GM23338 (cell line): ENCODE data around the gene TTC23. TPM values are rescaled to one million over a fixed set of nuclear protein-coding genes. Genes with fewer than 3 reads are reported as not detected.

Source experiments
- ATAC-seq: fragments of 200-7000 bp; cut with Tn5 transposase; 3 replicates; pipeline ENCODE4 v1.9.1; 2020
- DNase-seq: peaks from one replicate; pipeline ENCODE4 v3.0.0-alpha.2; 2015; ENCODE audit warnings: low spot score
- H2AFZ ChIP-seq: fragments of 200-600 bp; sonication (generic); 2 replicates; pipeline ENCODE4 v1.8.0; 2016; ENCODE audit warnings: antibody characterized with exemption, mild to moderate bottlenecking, moderate library complexity
- H3F3A ChIP-seq: fragments of 200-600 bp; sonication (generic); replicated peaks from 2 replicates; pipeline ENCODE4 v1.8.0; 2017; ENCODE audit warnings: antibody characterized with exemption, mixed run types, low read depth
- H3K27ac ChIP-seq: fragments of 200-600 bp; sonication (generic); 2 replicates; pipeline ENCODE4 v1.6.1; 2016; ENCODE audit warnings: low read depth
- H3K27me3 ChIP-seq: fragments of 200-600 bp; sonication (generic); 2 replicates; pipeline ENCODE4 v1.8.0; 2016; ENCODE audit warnings: mild to moderate bottlenecking, mixed run types, moderate library complexity; ENCODE audit not compliant: insufficient read depth
- H3K36me3 ChIP-seq: fragments of 200-600 bp; sonication (generic); 2 replicates; pipeline ENCODE4 v1.8.0; 2016; ENCODE audit warnings: mild to moderate bottlenecking; ENCODE audit not compliant: insufficient read depth
- H3K4me1 ChIP-seq: fragments of 200-600 bp; sonication (generic); 2 replicates; pipeline ENCODE4 v1.8.0; 2016; ENCODE audit warnings: mild to moderate bottlenecking, moderate library complexity; ENCODE audit not compliant: insufficient read depth
- H3K4me2 ChIP-seq: fragments of 200-600 bp; sonication (generic); 2 replicates; pipeline ENCODE4 v1.7.1; 2017; ENCODE audit warnings: mixed run types
- H3K4me3 ChIP-seq: fragments of 200-600 bp; sonication (generic); 2 replicates; pipeline ENCODE4 v1.6.1; 2016; ENCODE audit warnings: mixed run types
- H3K79me2 ChIP-seq: fragments of 200-600 bp; sonication (generic); replicated peaks from 2 replicates; pipeline ENCODE4 v1.8.0; 2017; ENCODE audit warnings: mild to moderate bottlenecking; ENCODE audit not compliant: insufficient read depth
- H3K9me2 ChIP-seq: fragments of 200-600 bp; sonication (generic); 2 replicates; pipeline ENCODE4 v1.8.0; 2017; ENCODE audit not compliant: insufficient read depth
- H4K20me1 ChIP-seq: fragments of 200-600 bp; sonication (generic); replicated peaks from 2 replicates; pipeline ENCODE4 v1.8.0; 2017; ENCODE audit warnings: mild to moderate bottlenecking; ENCODE audit not compliant: insufficient read depth
- H3K27ac Mint-ChIP-seq: 2 replicates; pipeline ENCODE4 v1.8.0; 2020; ENCODE audit warnings: inconsistent platforms, mild to moderate bottlenecking, moderate library complexity, mixed read lengths
- H3K27me3 Mint-ChIP-seq: 3 replicates; pipeline ENCODE4 v1.8.0; 2022; ENCODE audit warnings: low read depth, mild to moderate bottlenecking, moderate library complexity, mixed read lengths, inconsistent platforms; ENCODE audit not compliant: insufficient read depth, poor library complexity
- H3K36me3 Mint-ChIP-seq: 3 replicates; pipeline ENCODE4 v1.8.0; 2021; ENCODE audit warnings: low read depth, mild to moderate bottlenecking, inconsistent platforms, moderate library complexity, mixed read lengths
- H3K4me1 Mint-ChIP-seq: 3 replicates; pipeline ENCODE4 v1.8.0; 2020; ENCODE audit warnings: mild to moderate bottlenecking, inconsistent platforms, mixed read lengths
- H3K4me3 Mint-ChIP-seq: 3 replicates; pipeline ENCODE4 v1.8.0; 2021; ENCODE audit warnings: moderate library complexity, mild to moderate bottlenecking, inconsistent platforms, mixed read lengths
- H3K9me3 Mint-ChIP-seq: 3 replicates; pipeline ENCODE4 v1.8.0; 2020; ENCODE audit warnings: moderate library complexity, mild to moderate bottlenecking, inconsistent platforms, mixed read lengths
- CREB1 ChIP-seq: fragments of 250-450 bp; sonication (Bioruptor Pico); IDR thresholded peaks from 2 replicates; pipeline ENCODE4 v1.5.0; 2020; ENCODE audit warnings: low read depth, mild to moderate bottlenecking, moderate library complexity
- CTCF ChIP-seq, 2 experiments: fragments of 200-600 bp in 1 of 2; sonication (generic) in 1 of 2; conservative IDR thresholded peaks; 2 replicates each; pipeline versions ENCODE4 v1.5.1 to v1.6.1; 2016 to 2017; ENCODE audit warnings: antibody characterized with exemption in 2 of 2, low read depth in 2 of 2, mild to moderate bottlenecking in 2 of 2, moderate library complexity in 1 of 2
- EZH2phosphoT487 ChIP-seq: fragments of 200-600 bp; sonication (generic); IDR thresholded peaks from one replicate; pipeline ENCODE4 v1.8.1; 2018; ENCODE audit warnings: antibody characterized with exemption; ENCODE audit not compliant: unreplicated experiment
- JUNB ChIP-seq: IDR thresholded peaks from one replicate; pipeline ENCODE4 v1.6.1; 2016; ENCODE audit warnings: antibody characterized with exemption; ENCODE audit not compliant: unreplicated experiment
- NANOG ChIP-seq: IDR thresholded peaks from 2 replicates; pipeline ENCODE4 v1.6.1; 2016; ENCODE audit warnings: antibody characterized with exemption, borderline replicate concordance
- STAT1 ChIP-seq: IDR thresholded peaks from one replicate; pipeline ENCODE4 v1.6.1; 2016; ENCODE audit warnings: antibody characterized with exemption; ENCODE audit not compliant: unreplicated experiment
- ZNF114 ChIP-seq: fragments of 250-450 bp; sonication (Bioruptor Pico); IDR thresholded peaks from 2 replicates; pipeline ENCODE4 v1.5.0; 2020; ENCODE audit warnings: mild to moderate bottlenecking, moderate library complexity
- ZNF331 ChIP-seq: fragments of 250-450 bp; sonication (Bioruptor Pico); IDR thresholded peaks from 2 replicates; pipeline ENCODE4 v1.5.0; 2020; ENCODE audit warnings: low read depth, mild to moderate bottlenecking, moderate library complexity
- polyA plus RNA-seq: library from polyadenylated mRNA; unstranded; fragments of >200 nt; fragmentation: Nextera tagmentation; extraction: Ambion mirVana; gene quantifications from 2 replicates; pipeline ENCODE4 v1.2.1, GENCODE V29; 2016
- total RNA-seq: library from RNA; depleted of rRNA; stranded (reverse); fragments of >200 nt; shearing (Covaris generic); gene quantifications from 2 replicates; pipeline ENCODE4 v1.2.3, GENCODE V29; 2014
- TF ChIP-seq, protein P1 (sequence below): fragments of 250-450 bp; sonication (Bioruptor Pico); IDR thresholded peaks from 2 replicates; pipeline ENCODE4 v1.5.0; 2020; ENCODE audit warnings: mild to moderate bottlenecking, moderate library complexity

Gene TTC23
- total and polyA plus RNA-seq, 2 experiments from 2014 or later = 6.3 to 25.2 TPM

GRCh38 chr15:99139276-99139675 is 110.1 kb downstream of the TTC23 start:
- H4K20me1 ChIP-seq = 0 out of 2 replicates have a peak, but pooled peaks cover 3% of the 10 kb centered on the region
- H3K4me2 ChIP-seq = no peak overlapping the region
- no peaks in the 10 kb centered on the region for H3K27me3 Mint-ChIP-seq
- H2AFZ ChIP-seq = no peak overlapping the region
- H3K4me1 ChIP-seq = peaks cover 31% of the 10 kb centered on the region
- peaks cover 45% of the 10 kb centered on the region for H3K4me1 Mint-ChIP-seq
- no peak overlapping the region for H3K4me3 Mint-ChIP-seq
- no peak for DNase-seq
- peaks cover 13% of the 10 kb centered on the region; the same call in 2 of the 3 replicates for H3K36me3 Mint-ChIP-seq
- no peaks in the 10 kb centered on the region for H3K27me3 ChIP-seq
- H3K9me3 Mint-ChIP-seq = no peaks in the 10 kb centered on the region
- H3F3A ChIP-seq = no peaks in the 10 kb centered on the region
- H3K27ac ChIP-seq = no peak overlapping the region
- H3K36me3 ChIP-seq = no peaks in the 10 kb centered on the region
- peak overlapping the region; percentile 56; the same call in 1 of the 2 replicates for H3K27ac Mint-ChIP-seq
- H3K79me2 ChIP-seq = no peaks in the 10 kb centered on the region
- no peaks in the 10 kb centered on the region for H3K9me2 ChIP-seq
- peak; percentile 18; the same call in 2 of the 3 replicates for ATAC-seq
- TF ChIP-seq STAT1 = no peak
- TF ChIP-seq, protein P1, sequence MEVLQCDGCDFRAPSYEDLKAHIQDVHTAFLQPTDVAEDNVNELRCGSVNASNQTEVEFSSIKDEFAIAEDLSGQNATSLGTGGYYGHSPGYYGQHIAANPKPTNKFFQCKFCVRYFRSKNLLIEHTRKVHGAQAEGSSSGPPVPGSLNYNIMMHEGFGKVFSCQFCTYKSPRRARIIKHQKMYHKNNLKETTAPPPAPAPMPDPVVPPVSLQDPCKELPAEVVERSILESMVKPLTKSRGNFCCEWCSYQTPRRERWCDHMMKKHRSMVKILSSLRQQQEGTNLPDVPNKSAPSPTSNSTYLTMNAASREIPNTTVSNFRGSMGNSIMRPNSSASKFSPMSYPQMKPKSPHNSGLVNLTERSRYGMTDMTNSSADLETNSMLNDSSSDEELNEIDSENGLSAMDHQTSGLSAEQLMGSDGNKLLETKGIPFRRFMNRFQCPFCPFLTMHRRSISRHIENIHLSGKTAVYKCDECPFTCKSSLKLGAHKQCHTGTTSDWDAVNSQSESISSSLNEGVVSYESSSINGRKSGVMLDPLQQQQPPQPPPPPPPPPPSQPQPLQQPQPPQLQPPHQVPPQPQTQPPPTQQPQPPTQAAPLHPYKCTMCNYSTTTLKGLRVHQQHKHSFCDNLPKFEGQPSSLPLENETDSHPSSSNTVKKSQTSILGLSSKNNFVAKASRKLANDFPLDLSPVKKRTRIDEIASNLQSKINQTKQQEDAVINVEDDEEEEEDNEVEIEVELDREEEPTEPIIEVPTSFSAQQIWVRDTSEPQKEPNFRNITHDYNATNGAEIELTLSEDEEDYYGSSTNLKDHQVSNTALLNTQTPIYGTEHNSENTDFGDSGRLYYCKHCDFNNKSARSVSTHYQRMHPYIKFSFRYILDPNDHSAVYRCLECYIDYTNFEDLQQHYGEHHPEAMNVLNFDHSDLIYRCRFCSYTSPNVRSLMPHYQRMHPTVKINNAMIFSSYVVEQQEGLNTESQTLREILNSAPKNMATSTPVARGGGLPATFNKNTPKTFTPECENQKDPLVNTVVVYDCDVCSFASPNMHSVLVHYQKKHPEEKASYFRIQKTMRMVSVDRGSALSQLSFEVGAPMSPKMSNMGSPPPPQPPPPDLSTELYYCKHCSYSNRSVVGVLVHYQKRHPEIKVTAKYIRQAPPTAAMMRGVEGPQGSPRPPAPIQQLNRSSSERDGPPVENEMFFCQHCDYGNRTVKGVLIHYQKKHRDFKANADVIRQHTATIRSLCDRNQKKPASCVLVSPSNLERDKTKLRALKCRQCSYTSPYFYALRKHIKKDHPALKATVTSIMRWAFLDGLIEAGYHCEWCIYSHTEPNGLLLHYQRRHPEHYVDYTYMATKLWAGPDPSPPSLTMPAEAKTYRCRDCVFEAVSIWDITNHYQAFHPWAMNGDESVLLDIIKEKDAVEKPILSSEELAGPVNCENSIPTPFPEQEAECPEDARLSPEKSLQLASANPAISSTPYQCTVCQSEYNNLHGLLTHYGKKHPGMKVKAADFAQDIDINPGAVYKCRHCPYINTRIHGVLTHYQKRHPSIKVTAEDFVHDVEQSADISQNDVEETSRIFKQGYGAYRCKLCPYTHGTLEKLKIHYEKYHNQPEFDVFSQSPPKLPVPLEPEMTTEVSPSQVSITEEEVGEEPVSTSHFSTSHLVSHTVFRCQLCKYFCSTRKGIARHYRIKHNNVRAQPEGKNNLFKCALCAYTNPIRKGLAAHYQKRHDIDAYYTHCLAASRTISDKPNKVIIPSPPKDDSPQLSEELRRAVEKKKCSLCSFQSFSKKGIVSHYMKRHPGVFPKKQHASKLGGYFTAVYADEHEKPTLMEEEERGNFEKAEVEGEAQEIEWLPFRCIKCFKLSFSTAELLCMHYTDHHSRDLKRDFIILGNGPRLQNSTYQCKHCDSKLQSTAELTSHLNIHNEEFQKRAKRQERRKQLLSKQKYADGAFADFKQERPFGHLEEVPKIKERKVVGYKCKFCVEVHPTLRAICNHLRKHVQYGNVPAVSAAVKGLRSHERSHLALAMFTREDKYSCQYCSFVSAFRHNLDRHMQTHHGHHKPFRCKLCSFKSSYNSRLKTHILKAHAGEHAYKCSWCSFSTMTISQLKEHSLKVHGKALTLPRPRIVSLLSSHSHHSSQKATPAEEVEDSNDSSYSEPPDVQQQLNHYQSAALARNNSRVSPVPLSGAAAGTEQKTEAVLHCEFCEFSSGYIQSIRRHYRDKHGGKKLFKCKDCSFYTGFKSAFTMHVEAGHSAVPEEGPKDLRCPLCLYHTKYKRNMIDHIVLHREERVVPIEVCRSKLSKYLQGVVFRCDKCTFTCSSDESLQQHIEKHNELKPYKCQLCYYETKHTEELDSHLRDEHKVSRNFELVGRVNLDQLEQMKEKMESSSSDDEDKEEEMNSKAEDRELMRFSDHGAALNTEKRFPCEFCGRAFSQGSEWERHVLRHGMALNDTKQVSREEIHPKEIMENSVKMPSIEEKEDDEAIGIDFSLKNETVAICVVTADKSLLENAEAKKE (CRISPR knock-in tag) = peak; percentile 80
- no peak overlapping the region for H3K4me3 ChIP-seq

DNA sequence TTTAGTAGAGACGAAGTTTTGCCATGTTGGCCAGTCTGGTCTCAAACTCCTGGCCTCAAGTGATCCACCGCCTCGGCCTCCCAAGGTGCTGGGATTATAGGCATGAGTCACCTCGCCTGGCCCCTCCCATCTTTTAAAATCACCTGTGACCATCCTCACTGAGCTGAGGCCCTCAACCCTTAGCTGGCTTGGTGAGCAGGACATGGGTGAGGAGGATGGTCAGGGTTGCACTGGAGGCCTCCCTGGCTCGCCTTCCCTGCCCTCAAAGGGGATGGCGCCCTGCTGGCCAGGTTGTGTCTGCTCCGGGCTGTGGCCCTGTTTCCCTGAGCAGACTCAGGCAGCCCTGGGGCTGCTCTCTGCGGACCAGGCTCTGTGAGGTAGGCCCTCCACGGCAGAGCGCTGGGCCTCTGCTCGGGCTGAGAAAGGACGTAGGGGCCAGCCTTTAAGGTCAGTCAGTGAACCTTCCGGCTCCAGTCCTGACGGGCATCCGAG is 110.8 kb downstream of the TTC23 start:
- peak; percentile 44 for ATAC-seq
- no peaks in the 10 kb centered on the region for H3K9me3 Mint-ChIP-seq
- Histone ChIP-seq H3K27ac (no peak overlapping the region), H3F3A (no peaks in the 10 kb centered on the region), H3K9me2 (no peaks in the 10 kb centered on the region), H3K4me2 (no peak overlapping the region), H4K20me1 (0 out of 2 replicates have a peak, but pooled peaks cover 3% of the 10 kb centered on the region), H3K79me2 (no peaks in the 10 kb centered on the region), H2AFZ (no peak overlapping the region), H3K27me3 (no peaks in the 10 kb centered on the region), H3K4me1 (peaks cover 24% of the 10 kb centered on the region), H3K36me3 (no peaks in the 10 kb centered on the region), H3K4me3 (no peak overlapping the region)
- DNase-seq = no peak
- H3K27ac Mint-ChIP-seq = no peak overlapping the region
- H3K4me3 Mint-ChIP-seq = no peak overlapping the region
- H3K27me3 Mint-ChIP-seq = no peaks in the 10 kb centered on the region
- peaks cover 13% of the 10 kb centered on the region; the same call in 2 of the 3 replicates for H3K36me3 Mint-ChIP-seq
- peaks cover 39% of the 10 kb centered on the region for H3K4me1 Mint-ChIP-seq
- TF ChIP-seq CTCF (conservative IDR thresholded peaks at IDR 0.05; ENCODE audit: low read depth in 2 of 2) = no peak
- no peak for TF ChIP-seq ZNF114 (CRISPR knock-in tag)
- no peak for TF ChIP-seq JUNB
- no peak for TF ChIP-seq NANOG
- TF ChIP-seq ZNF331 (CRISPR knock-in tag) = no peak
- no peak for TF ChIP-seq CREB1 (CRISPR knock-in tag)
- TF ChIP-seq EZH2phosphoT487 = no peak
